GM12865 (cell line): ENCODE data around the gene CRYGC.

Source experiments
- DNase-seq: peaks from one replicate; pipeline ENCODE4 v3.0.0; 2010; ENCODE audit warnings: low read depth
- H3K4me3 ChIP-seq: 2 replicates; pipeline ENCODE4 v1.5.1; 2011; ENCODE audit warnings: mild to moderate bottlenecking, low read depth, low read length, control low read depth
- TF ChIP-seq, protein P1 (sequence below): IDR thresholded peaks from 2 replicates; pipeline ENCODE4 v1.5.1; 2011; ENCODE audit warnings: low read length, control low read depth, low read depth, inconsistent platforms; ENCODE audit not compliant: insufficient read depth; ENCODE audit errors: missing control alignments

Gene CRYGC

DNA sequence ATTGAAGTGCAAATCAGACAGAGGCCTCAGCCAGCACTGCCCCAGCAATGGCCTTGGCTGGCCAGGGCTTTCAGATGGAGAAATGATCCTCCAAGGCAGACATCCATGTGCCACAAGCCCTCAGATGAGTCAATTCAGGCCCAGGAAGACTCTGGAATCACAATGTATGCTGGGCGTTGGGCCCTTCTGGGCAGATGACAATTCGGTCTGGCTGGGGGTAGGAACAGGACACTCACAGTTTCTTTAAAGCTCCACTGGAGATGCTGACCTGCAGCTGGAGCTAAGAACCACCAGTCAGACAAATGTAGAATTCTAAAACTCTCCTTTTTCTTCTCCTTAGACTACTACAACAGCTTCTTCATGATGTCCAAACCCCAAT is 7.1 kb upstream of the CRYGC start:
- H3K4me3 ChIP-seq: no peak overlapping the region
- TF ChIP-seq, protein P1, sequence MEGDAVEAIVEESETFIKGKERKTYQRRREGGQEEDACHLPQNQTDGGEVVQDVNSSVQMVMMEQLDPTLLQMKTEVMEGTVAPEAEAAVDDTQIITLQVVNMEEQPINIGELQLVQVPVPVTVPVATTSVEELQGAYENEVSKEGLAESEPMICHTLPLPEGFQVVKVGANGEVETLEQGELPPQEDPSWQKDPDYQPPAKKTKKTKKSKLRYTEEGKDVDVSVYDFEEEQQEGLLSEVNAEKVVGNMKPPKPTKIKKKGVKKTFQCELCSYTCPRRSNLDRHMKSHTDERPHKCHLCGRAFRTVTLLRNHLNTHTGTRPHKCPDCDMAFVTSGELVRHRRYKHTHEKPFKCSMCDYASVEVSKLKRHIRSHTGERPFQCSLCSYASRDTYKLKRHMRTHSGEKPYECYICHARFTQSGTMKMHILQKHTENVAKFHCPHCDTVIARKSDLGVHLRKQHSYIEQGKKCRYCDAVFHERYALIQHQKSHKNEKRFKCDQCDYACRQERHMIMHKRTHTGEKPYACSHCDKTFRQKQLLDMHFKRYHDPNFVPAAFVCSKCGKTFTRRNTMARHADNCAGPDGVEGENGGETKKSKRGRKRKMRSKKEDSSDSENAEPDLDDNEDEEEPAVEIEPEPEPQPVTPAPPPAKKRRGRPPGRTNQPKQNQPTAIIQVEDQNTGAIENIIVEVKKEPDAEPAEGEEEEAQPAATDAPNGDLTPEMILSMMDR: no peak
- no peak for DNase-seq

DNA sequence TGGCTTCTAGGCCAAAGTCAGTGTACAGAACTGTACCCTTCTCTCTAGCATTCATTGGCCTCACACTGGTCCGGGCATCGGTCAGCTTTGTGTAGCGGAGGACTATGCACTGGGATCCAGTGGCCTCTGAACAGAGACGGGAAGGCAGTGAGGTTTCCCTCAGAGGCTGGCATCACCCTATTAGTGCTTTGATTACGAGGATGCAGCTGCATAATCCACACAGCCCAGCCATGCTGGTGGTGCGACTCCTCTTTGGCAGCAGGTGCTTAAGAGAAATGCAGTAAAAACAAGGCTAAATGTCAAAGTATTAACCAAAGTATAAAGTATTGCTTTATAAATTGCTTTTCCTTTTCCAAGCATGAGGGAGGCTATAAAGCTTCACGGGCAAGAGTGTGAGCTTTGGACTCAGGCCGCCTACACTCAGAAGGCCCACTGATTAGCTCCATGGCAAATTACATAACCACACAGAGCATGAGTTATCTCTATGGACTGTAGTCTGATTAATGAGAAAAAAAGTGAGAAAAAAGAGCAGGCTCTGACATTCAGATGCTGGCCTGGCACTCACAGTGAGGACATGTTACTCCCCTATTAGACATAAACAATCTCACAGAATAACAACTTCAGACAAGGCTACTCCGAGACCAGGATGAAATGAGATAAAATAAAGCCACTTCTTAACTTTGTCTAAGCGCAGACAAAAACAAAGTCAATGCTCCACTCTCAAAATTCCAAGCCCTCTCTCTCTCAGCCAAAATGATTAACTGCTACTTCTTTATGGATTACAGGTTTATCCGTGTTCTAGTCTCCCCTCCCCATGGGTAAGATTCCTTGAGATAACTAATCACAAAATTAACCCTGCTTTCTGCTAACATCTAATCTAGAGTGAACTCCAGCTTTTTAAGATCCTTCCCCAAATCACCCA is 6.4 kb upstream of the CRYGC start:
- DNase-seq: no peak
- no peak overlapping the region for H3K4me3 ChIP-seq
- TF ChIP-seq, protein P1: no peak

DNA sequence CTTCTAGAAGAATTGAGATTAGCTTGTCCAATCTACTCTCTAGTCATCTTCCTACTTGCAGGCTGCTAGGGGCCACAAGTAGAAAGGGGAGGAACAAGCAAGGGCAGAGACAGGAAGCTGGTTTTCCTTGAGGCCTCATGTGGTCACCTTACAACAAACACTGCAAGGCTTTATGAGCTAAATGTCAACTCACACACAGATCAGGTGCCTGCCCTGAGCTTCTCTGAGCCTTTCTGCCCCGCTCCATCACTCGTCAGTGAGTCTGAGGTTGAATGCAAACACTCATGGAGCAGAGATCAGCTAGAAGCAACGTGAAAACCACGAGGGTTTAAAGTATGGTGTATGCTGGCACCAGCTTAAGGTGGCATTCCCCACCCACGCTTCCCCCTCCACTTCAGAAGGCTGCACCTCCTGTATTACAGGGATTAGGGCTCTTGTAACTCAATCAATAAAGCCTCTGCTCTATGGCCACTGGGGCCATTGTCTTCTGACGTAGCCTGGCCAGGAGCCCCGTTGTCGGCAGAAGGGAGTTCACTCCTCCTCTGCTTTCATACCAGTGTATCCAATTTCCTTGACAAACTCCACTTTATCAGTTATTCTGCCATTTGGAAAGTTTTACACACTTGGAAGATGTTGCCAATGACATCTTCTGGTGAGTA is 5.4 kb upstream of the CRYGC start:
- peak; percentile 17 for DNase-seq
- TF ChIP-seq, protein P1: no peak
- no peak overlapping the region for H3K4me3 ChIP-seq

DNA sequence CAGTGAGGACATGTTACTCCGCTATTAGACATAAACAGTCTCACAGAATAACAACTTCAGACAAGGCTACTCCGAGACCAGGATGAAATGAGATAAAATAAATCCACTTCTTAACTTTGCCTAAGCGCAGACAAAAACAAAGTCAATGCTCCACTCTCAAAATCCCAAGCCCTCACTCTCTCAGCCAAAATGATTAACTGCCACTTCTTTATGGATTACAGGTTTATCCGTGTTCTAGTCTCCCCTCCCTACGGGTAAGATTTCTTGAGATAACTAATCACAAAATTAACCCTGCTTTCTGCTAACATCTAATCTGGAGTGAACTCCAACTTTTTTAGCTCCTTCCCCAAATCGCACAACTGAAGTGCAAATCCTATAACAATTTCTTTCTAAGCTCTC is 1.1 kb upstream of the CRYGC start:
- no peak for DNase-seq
- TF ChIP-seq, protein P1: no peak
- H3K4me3 ChIP-seq: no peak overlapping the region

DNA sequence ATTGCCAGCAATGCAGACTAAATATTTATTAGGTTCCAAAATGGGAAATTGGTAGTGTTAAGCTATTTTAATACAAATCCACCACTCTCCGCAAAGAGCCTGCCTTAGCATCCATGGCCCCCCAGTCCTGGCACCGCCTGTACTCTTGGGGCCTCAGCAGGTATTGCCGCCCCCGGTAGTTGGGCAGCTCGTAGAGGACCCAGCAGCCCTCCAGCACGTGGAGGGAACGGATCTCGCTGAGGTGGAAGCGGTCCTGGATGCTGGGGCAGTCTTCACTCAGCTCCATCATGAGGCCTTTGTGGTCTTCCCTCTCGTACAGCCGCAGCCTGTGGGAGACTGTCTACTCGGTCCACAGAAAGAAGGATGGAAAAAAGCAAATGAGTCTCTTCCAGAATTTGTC is 1.5 kb downstream of the CRYGC start:
- no peak for DNase-seq
- TF ChIP-seq, protein P1: no peak
- no peak overlapping the region for H3K4me3 ChIP-seq

DNA sequence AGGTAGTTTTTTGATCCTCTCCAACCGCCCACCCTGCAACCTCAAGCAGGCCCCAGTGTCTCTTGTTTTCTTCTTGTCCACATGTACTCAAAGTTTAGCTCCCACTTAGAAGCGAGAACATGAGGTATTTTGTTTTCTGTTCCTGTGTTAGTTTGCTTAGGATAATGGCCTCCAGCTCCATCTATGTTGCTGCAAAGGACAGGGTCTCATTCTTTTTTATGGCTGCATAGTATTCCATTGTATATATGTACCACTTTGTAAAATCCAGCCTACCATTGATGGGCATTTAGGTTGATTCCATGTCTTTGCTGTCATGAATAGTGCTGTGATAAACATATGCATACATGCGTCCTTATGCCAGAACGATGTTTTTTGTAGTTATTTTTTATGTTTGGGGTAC is 2.5 kb downstream of the CRYGC start:
- H3K4me3 ChIP-seq: no peak overlapping the region
- TF ChIP-seq, protein P1: no peak
- DNase-seq: no peak
